ENCODE data around the gene RNF167.

- TF ChIP-seq TAF1 (IDR thresholded peaks at IDR 0.05; ENCODE audit: borderline replicate concordance, insufficient read depth, low read length), result no peak
- no peak for TF ChIP-seq SIN3A (IDR thresholded peaks at IDR 0.05; ENCODE audit: borderline replicate concordance, insufficient read depth, low read length)
Observed at GRCh38 chr17:4934173-4934979, 5.7 kb upstream of the RNF167 start.

All from PFSK-1 (cell line).